Activated CD4-positive, CD25-positive, alpha-beta regulatory T cell (primary cell): Measurements from ENCODE around the gene HELT.

ENCODE experiments used
- DNase-seq, 4 experiments: peaks; one replicate each; lab custom pipeline; 2025; lab: John Stamatoyannopoulos, UW

HELT gene

DNA sequence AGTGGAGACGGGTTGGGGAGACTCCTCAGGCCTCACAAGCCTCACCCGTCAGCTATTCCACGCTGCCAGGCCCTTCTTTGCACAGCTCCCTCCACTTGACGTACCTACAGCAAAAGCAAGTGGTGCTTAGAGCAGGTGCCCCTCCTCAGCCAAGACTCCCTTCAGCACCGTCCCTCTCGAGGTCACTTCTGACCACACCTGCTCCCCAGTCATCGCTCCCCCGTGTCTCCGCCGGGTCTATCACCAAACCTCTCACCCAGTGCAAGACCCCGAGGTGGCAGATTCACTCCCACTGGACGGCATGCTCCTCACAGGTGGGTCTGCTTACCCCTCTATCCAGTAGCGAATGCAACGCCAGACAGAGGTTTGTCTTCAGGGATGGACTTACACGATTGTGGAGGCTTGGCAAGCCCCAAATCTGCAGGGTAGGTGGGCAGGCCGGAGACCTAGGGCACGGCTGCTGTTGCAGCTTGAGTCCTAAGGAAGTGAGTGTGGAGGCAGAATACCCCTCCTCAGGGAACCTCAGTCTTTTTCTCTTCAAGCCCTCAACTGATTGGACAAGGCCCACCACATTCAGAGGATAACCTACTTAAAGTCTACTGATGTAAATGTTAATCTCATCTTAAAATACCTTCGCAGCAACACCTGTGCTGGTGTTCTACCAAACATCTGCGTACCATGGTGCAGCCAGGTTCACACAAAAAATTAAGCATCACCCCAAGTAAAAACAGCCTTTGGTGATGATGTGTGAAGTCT lies 14.5 kb upstream of the HELT start:
- DNase-seq: no peak

GRCh38 chr4:185004562-185005218 lies 13.6 kb upstream of the HELT start:
- DNase-seq: no peak

DNA sequence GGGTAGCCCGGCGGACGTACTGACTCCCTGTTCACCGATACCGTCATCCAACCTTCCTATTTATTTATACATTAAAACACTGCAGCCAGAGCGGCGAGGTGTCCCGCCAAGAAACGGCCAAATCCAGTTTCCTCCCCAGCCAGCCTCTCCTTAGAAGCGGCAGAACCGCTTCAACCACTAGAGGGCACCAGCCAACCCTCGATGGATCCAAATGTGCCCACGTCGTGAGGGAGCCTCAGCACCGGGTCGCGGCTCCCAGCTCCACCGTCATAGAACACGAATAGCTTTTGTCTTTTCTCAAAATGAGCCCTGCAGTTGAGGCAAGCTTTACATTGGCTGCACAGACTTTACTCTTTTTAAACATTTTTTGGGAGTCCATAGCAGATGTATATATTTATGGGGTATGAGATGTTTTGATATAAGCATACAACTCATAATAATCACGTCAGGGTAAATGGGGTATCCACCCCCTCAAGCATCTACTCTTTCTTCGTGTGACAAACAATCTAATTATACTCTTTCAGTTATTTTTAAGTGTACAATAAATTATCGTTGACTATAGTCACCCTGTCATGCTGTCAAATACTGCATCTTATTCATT lies 13.0 kb upstream of the HELT start:
- peak; percentile 43 to 66 (median 56) for DNase-seq

GRCh38 chr4:185011408-185011807 lies 6.9 kb upstream of the HELT start:
- DNase-seq: no peak

GRCh38 chr4:185013417-185014125 lies 4.7 kb upstream of the HELT start:
- no peak for DNase-seq

- no peak for DNase-seq
These were observed 3.2 kb upstream of the HELT start for GRCh38 chr4:185015108-185015507.

DNA sequence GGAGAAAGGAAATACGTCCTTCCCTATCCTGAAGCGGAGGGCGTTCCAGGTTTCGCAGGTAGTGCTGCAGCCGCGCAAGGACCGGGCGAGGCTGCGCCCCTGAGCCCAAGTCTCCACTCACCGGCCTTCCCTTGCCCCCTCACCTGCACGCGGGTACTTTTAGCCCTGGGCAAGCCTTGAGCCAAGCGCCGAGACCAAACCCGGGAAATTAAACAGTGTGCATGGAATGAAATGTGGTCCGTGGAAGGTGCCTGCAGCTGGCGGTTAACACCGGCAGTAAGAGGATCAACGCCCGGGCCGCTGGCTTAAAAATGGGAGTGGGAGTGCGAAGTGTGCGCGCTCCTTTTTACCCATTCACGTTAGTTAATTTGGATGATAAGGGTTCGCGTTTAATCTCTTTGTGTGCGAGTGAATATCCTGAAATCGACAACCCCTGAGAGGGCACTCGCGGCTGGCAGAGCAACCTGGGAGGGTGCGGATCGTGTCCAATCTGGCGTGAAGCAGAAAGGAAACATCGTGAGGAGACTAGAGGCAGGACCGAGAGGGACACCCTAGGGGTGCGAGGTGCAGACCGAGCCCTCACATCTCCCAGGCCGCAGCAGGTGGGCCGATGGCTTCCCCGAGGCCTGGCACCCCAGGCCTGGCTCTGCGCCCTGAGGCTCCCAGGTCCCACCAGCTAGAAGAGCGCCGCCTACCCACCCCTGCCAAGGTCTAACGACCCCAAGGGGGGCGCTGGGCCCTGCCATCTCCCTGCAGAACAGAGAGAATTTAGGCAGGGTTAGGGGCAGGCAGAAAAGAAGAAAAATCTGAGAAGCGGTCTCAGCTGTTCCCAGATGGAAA lies 2.0 kb upstream of the HELT start:
- no peak for DNase-seq

GRCh38 chr4:185016946-185017758 lies 1.1 kb upstream of the HELT start:
- DNase-seq: no peak

GRCh38 chr4:185018834-185019455 lies 655 bp downstream of the HELT start:
- DNase-seq: no peak

DNA sequence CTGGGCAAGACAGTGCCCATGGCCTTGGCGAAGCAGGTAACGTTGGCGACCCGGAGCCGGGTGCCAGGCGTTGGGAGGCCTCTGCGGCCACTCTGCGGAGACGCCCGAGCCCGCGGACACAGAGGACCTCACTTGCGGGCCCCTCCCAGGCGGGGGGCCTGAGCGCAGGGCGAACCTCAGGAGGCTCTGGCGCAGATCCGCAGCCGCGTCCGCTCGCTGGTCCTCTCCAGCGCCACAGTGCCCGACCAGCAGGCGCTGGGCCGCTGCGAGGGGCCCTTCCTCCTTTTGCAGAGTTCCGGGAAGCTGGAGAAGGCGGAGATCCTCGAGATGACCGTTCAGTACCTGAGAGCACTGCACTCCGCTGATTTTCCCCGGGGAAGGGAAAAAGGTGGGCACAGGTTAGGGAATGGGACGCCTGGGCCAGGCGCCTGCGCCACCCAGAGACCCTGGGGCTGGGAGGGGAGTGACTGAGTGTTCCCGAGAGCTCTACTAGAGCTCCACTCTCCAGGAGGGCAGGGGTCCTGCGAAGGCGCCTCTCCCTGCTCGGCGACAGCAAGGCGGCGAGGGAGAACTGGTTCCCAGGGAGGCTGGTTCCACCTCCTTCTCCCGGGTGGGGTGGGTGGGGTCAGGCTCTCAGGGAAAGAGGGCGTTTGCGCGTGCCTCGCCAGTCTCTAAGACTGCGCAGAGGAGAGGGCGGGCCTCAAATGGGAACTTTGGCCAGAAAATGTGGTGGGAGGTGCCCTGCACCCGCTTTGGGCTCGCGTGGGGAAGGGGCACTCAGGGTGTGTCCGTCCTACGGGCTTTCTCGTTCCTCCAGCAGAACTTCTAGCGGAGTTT lies 1.4 kb downstream of the HELT start:
- DNase-seq: no peak

DNA sequence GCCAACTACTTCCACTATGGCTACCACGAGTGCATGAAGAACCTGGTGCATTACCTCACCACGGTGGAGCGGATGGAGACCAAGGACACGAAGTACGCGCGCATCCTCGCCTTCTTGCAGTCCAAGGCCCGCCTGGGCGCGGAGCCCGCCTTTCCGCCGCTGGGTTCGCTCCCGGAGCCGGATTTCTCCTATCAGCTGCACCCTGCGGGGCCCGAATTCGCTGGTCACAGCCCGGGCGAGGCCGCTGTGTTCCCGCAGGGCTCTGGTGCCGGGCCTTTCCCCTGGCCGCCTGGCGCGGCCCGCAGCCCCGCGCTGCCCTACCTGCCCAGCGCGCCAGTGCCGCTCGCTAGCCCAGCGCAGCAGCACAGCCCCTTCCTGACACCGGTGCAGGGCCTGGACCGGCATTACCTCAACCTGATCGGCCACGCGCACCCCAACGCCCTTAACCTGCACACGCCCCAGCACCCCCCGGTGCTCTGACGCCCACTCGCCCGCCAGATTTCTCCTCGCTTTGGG lies 2.1 kb downstream of the HELT start:
- no peak for DNase-seq

DNA sequence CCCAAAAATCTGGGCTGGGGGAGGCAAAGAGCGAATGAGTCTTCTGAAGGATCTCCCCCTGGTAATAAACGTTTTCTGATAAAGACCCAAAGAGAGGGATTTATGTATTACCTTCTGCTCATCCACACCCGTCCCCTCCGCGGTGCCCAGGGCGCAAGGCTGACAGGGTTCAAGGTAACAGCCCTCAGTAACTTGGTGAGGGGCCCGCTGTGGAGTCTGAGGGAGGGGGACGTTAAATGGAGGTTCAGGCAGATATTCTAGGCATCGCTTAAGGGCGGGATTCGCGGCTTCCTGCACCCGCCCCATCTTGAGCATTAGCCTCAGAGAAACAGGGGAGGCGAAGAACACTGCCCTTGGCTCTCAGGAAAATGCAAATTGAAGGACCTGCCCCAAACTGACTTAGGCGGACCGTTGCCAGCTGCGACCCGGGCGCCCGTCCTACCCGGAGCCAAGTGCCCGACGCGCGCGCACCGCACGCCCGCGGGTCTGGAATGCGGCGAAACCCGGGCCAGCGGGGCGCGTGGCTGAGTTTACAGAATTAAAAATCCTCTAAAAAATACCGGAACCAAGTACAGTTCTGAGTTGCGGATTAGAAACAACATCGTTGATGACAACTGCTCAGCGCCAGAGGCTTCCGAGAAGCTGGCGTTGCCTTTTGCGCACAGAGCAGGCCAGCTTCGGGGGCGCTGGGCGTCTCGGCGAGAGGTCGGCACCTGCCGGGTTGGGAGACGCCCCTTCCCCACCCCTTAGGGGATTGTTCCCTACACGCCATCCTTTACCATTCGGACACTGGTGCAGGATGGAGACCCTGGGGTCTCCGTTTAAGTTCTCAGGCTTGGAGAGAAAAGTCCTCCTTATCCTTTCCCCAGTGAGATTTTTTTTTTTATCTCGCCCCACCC lies 2.8 kb downstream of the HELT start:
- no peak for DNase-seq

DNA sequence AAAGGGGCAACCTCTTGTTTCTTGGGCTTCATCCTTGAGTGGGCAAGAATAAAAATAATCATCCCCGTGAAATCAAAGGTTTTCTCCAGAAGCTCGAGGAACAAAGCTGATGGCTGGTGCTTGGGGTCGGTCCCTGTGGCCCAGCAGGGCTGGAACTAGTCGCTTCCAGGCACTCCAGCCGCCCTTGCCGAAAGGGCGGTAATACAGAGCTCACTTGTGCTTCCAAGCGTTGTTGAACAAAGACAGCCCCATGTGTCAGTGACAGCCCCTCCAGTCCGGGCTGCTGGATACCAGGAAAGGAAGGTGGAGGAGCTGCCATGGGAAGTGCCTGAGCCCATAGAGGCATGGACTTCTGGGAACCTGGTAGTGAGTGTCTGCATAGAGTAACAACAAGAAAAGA lies 5.2 kb downstream of the HELT start:
- no peak for DNase-seq

GRCh38 chr4:185028625-185029024 lies 10.3 kb downstream of the HELT start:
- no peak for DNase-seq

- no peak for DNase-seq
These were observed 13.3 kb downstream of the HELT start for GRCh38 chr4:185031611-185032010.

- DNase-seq: no peak
These were observed 14.8 kb downstream of the HELT start for GRCh38 chr4:185033072-185033471.

GRCh38 chr4:185033950-185034349 lies 15.7 kb downstream of the HELT start:
- DNase-seq: no peak

DNA sequence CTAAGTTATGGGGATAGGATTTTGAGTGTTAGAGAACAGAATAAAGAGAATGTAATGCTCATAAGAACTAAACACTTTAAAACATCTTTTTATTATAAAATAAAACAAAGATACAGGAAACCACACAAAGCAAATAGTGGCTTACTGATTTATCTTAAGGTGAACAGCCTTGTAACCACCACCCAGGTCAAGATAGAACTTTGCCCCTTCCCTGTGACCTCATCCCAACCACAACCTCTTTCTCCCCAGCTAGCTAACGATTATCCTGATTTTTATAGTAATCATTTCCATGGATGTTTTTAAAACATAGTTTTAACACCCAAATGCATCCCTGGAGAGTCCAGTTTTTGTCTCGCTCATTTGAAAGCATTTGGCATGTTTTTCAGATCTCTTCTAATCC lies 17.0 kb downstream of the HELT start:
- DNase-seq: no peak
